Fibroblast of gingiva (primary cell): Measurements from ENCODE around the gene SH3RF2.
"Not testable (repeated sequence)": the region's sequence is repeated elsewhere in the genome, so short reads cannot be mapped to it uniquely, and the experiment has no call there.

ENCODE experiments used
- DNase-seq: peaks from one replicate; pipeline ENCODE4 v3.0.0-alpha.2; 2011; ENCODE audit warnings: low read depth

Gene SH3RF2

DNA sequence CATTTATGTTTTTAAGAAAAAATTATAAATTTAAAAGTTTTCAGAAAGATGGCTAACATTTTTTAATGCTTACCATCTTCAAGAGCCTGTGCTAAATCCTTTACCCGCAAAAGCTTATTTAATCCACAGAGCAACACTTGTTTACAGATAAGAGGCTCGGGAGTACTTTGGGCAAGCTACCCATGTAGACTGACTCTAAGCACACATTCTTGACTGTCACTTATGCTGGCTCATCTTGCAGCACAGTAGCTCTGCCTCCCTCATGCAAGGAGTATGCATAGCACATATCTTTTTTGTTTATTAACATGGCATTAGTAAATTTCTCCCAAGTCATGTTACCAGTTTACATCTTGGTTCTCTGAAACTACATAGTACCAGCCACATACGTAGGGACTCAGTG is 14.7 kb downstream of the SH3RF2 start:
- DNase-seq, result no peak

DNA sequence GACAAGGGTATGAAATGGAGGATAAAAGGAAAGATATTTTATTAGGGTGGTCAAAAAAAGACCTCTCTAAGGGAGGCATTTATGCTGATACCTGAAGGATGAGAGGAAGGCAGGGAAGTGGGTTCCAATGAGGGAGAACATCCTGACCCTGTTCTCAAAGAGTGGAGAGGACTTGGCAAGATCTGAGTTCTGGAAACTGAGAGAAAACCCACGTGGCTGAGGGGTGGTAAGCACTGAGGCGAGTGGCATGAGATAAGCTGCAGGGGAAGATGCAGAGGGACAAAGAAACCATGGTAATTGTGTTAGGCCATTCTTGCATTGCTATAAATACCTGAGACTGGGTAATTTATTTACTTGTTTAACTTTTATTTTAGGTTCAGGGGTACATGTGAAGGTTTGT is 16.8 kb downstream of the SH3RF2 start:
- DNase-seq, result no peak

DNA sequence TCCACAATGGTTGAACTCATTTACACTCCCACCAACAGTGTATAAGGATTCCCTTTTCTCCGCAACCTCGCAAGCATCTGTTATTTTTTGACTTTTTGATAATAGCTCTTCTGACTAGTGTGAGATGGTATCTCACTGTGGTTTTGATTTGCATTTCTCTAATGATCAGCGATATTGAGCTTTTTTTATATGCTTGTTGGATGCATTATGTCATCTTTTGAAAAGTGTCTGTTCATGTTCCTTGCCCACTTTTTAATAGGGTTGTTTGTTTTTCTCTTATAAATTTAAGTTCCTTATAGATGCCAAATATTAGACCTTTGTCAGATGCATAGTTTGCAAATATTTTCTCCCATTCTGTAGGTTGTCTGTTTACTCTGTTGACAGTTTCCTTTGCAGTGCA is 17.8 kb downstream of the SH3RF2 start:
- not testable (repeated sequence) for DNase-seq

DNA sequence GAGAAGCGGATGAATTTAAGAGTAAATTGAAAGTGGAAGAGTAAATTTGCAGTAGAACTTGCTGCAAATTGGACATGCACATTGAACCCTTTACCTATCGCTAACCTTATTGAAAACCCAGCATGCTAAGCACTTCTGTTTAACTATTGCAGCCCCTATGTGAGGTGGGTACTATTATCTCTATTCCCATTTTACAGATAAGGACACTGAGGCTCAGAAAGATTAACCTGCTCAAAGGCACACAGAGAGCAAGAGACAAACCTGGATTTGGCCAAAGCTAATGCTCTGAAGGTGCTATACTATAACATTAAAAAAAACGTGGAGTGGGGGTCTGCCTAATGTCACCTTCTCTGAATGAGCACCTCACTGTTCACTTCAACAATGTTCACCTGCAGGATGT is 21.0 kb downstream of the SH3RF2 start:
- DNase-seq, result no peak

DNA sequence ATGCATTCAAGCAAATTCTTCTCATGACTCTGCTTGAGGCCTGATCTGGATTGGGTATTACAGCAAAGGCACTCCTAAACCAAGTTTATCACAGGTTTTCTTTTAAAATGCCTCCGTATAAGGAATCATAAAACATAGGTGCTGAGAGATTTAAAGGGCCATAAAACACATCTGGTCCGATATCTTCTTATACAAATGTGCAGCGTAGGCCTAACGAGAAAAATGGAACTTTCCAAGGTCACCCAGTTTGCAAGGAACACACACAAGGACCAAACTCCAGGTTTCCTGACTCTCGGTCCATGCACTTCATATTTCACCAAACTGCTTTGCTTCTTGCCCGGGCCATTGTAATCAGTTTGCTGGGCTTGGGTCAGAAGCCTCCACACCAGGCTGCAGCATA is 22.1 kb downstream of the SH3RF2 start:
- DNase-seq, result no peak

DNA sequence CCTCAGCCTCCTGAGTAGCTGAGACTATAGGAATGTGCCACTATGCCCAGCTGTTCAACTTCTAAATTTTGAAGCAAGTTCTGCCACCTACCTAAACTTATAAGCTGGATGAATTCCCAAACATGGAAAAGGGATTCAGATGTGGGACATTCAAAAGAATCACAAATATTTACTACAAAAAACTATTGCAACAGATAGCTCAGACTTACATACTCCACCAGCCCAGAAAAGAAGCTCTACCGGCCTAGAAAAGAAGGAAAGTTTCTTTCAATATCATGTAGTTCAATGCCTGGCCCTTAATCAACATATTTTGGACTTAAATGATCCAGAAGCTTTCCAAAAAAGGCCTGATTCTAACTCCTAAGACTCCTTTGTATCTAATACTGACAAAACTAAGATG is 23.8 kb downstream of the SH3RF2 start:
- no peak for DNase-seq

DNA sequence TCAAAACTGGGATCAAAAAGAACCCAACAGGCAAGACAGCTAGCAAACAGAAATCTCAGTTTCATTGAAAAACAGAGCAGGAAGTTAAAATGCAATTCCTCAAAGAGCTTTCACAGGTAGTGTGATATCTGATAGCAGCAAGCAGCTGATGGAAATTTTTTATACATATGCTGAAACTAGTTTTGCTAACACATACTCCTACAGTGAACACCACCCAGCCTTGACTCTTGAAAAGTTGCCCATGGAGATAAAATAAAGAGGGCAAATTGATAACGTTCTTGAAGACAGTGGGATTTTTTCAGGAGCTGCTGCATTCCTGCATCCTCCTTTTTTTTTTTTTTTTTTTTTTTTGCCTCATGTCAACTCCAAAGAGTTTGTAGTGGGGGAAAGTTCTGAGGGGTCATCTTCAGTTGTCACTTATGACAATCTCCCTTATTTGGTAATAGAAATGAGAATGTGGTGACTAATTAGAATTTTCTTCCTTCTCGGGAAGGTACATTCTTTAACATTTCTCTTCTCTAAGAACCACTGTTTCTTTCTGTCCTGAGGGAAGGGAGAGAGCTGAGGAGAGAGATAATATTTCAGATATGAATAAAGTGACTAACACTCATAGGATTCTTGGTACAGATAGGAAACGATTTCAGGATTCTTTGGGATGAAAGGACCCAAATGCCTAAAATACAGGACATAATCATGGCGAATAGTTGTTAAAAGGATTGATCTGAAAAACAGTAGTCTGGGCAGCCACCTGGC is 24.6 kb downstream of the SH3RF2 start:
- DNase-seq, result no peak

DNA sequence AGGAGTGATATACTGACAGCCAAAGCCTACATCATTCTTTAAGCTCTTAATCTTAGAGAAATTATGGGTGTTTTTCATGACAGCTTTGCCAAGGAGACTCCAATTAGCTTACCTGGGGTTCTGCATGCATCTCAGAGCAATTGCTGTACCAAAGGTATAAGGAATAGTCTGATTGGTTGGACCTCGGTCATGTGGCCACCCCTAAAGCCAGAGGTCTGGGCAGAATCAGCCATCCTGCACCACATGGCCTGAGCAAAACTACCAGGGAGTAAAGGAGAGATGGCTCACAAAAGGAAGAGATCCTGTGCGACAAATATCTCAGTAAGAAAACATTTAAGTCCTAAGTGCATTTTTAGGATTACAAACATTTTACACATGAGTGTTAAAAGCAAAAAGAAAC is 25.6 kb downstream of the SH3RF2 start:
- no peak for DNase-seq

DNA sequence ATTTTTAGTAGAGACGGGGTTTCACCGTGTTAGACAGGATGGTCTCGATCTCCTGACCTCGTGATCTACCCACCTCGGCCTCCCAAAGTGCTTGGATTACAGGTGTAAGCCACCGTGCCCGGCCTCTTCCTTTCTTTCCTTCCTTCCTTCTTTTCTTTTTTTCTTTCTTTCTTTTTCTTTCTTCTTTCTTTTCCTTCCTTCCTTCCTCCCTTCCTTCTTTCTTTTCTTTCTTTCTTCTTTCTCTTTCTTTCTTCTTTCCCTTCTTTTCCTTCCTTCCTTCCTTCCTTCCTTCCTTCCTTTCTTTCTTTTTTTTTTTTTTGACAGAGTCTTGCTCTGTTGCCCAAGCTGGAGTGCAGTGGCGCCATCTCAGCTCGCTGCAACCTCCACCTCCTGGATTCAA is 27.6 kb downstream of the SH3RF2 start:
- DNase-seq, result not testable (repeated sequence)

DNA sequence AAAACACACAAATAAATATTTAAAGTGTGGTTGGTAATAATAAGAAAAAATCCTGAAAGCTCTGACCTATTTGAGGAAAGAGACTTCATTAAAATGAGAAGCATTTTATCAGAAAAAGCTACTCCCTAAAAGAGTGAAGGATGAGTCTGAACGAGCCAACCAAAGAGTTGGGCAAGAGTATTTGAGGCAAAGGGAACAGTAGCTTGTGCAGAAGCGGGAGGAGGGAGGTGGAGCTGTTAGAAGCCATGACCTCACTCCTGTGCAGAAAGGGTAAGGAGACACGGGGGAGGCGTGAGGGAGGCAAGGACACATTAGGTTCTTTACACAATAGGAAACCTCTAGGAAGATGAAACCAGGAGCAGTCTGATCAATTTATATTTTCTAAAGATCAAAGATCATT is 29.4 kb downstream of the SH3RF2 start:
- no peak for DNase-seq

DNA sequence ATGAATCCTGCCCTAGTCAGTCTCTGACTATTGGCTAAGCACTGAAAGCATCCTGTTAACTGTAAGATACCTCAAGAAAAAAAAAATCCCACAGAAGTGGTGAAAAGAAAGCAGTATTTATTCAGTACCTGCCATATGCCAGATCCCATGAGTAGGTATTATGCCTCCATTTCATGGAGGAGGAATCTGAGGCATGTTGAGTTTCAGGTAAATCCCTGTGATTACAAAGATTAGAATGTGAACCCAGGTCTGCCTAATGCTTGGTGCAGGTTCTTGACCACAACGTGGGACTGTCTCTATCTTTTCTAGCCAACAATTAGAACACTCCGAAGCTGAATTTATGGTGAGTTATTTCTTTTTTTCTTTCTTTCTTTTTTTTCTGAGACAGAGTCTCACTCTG is 30.9 kb downstream of the SH3RF2 start:
- no peak for DNase-seq

DNA sequence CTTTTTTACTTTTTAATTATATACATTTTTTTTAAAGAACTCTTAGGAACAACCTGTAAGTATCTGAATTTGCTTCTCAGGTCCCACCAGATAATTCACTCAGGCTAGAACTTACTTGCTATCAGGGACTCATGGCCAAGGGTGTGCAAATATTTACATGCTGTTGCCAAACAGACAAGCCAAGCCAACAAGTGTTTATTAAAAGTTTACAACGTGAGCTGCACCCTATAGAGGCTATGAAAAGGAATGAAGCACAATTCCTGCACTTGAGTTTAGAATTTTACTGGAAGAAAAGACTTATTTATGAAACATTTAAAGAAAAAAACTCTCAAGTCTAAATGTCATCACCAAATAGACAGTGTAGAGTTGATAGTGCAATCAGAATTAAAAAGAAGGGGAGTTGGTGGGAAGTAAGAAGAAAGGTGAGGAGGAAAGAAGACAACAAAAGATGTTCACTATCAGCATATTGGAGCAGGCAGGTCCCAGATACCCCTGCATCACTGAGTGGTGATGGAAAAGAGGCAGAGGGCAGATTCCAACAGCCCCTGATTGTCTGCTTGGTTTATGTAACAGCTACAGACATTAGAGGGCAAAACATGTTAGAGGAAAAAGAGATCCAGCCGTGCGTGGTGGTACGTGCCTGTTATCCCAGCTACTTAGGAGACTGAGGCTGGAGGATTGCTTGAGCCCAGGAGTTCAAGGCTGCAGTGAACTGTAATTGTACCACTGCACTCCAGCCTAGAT is 32.8 kb downstream of the SH3RF2 start:
- no peak for DNase-seq

DNA sequence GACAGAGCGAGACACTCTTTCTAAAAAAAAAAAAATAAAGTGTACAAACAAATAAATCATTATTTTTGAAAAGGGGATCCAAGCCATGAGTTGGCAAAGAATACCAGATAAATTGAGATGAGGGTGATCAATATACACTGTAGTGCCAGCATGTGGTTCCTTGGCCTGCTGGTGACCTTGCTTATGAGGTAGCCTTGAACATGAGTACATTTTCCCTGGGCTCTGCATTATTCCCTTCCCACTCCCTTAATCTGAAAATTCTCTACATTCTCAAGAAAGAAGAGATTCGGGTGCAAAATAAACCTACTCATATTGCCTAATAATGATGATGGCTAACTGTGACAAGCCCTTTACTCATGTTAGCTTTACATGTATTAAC is 33.3 kb downstream of the SH3RF2 start:
- no peak for DNase-seq

DNA sequence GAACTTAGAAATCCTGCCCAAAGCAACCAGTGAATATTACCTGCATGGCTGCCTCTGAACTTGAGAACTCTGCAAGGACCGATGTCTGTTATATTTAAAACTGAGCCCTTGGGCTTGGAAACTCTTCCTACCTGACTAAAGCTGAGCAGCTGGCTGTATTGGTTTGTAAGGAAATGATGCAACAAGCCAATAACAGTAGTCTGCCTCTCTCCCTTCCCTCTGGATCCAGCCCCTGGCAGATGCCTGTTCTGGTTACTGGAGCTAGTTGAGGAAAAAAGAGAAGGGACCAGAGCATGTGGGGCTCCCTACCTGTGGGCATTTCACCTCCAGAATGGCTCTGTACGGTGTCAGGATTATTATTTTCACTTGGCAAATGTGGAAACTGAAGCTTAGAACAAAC is 34.7 kb downstream of the SH3RF2 start:
- no peak for DNase-seq

DNA sequence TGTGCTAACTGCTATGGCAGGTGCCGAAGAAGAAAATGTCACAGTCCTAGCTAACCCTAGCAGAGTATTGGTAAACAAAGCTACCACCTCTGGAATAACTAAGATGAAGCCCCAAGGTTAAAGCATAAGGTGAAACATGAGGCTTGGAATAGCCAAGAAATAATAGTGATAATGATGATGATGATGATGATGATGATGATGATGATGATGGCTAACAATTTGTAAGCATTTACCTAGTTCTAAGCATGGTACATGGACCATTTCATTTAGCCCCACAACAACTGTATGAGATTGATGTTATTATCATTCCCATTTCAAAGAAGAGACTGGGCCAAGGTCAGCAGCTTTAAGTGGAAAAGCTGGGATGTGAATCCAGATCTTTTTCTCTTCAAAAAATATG is 35.3 kb downstream of the SH3RF2 start:
- DNase-seq, result no peak

DNA sequence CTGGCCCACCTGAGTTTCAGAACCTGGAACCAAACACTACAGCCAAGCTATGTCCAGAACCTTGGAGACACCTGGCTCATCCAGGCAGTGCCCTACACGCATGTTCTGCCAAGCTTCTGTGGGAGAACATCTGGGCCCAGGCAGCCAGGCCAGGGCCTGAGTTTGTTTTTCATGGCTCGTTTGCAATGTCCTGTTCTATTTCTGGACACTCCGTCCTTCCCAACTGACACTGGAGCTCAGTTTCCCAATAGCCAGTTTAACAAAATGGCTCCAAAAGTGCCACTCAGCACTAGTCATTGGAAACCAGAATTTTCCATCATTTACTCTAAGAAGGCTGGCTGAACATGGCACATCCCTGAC is 38.6 kb downstream of the SH3RF2 start:
- peak; percentile 71 for DNase-seq

DNA sequence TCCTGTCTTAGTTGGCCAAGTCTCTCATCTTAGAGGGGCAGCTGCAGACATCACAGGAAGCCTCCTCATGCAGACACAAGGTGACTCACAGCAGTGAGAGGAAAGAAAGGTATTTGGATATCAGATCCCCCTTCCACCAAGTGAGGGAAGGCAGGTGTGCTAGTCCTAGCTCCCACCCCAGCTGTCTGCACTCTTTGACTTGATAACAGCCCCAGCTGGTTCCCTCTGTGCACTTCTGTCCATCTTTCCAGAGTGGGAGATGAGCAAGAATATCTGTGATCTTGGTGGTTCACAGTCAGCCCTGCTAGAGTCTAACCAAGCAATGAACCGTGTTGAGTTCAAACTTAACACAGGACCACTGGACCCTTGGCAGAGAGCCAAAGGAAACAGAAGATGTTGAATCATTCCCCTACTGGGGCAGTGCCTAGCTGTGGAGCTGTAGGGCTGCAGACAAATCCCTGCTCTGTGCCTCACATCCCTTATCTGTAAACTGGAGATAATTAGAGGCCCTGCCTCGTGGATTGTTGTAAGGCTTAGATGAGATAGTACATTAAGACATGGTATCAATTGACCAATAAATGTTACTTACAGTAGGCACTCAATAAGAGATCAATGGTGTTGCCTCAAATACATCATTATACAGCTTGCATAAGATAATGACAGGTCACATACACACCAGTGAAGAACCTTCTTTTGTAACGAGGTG is 39.1 kb downstream of the SH3RF2 start:
- DNase-seq, result peak; percentile 33

DNA sequence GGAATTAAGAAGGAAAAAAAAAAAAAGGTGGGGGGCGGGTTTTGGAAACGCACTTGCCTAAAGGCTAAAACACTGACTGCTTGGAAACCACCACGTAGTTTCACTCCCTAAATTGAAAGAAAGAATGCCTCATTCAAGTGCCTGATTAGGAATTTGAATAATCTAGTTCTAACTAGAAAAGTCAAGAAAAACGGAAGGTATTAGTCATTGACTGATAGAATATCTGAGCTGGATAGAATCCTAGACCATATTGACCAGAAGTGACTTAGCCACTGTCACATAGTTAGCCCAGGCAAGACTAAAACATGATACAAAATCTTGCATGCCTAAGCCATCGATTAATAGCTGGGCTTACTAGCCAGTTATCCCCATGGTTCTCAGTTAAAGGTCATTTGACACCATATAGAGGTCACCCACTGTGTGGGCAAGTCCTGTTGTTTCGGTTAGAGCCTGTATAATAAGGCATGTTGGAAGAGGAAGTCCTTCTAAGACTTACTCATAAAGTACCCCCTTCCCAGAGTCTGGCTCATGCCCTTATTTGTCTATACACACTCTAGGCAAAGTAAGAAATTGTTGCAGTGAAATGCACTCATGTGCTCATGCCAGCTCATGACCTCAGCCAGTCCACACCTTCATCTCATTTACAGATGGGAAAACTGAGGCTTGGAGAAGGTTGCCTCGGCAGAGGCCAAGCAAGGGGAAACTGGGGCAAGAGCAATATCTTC is 40.2 kb downstream of the SH3RF2 start:
- no peak for DNase-seq

DNA sequence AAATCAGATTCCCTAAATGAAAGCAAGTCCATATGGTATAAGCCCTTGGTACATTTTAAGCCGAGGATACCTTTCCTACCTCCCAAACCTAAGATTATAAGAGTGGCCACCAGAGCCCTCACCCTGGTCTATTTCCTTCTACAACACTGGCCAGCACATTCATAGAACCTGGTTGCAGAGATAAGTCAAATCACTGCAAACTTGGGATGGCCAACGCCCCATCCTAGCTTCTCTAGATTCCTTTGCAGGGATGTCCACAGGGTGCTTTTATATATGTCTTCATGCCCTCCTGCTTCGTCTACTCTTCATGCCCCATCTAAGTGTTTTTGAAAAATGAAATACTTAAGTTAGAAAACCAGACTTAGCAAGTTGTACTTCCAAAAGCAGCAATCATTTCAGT is 41.8 kb downstream of the SH3RF2 start:
- no peak for DNase-seq

DNA sequence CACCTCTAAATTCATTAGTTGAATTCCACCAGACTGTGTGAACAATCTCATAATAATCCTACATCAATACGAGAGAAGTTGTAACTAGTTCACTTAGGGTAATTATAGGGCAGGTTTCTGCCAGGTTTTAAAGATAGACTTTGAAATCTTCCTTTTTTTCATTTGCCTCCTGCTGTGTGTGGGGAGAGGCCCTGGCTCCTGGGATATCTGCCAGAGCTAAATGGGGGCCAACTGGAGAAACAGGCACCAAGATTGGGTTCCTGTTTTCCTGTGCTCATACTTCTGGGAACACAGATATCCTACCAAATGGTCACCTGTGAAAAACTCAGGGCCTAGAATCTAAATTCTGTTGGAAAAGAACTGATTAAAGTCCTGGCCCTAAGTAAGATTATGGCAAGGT is 42.3 kb downstream of the SH3RF2 start:
- no peak for DNase-seq

DNA sequence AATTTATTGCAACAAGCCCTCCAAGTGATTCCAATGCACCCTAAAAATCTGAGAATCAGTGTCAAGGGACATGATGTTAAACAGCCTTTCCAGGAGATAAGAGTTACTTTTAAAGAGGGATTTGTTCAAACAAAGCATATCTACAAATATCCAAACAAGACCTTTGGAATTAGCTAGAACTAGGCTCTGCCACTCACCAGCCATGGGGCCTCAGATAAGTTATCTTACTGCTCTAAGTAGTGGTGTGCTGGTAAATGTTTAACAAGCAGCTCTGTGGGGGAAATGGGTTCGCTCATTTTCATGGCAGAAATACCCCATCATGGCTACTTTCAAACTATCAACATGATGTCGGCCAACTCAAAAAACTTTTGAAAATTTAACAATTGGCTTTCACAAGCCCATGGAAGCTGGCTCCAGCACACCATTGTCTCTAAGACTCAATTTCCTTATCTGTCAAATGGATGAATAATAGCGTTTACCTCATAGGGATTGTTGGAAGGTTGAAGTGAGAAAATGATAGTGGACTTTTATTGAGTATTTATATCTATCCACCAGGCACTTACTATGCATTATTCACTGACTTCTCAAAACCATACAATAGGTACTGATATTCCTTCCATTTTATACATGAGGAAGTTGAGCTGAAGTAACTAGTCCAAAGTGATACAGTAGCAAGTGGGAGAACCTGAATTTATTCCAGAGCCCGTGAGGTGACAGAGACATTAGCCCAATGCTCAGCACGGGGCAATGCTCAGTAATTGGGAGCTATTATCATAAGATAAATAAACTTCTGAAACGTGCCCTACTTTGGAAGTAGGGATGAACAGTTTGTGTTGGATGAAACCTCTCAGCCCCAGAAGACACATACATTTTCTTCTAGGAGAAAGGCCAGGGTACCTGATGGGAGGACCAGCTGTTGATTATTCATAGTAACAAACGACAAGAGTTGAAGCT is 43.2 kb downstream of the SH3RF2 start:
- no peak for DNase-seq

DNA sequence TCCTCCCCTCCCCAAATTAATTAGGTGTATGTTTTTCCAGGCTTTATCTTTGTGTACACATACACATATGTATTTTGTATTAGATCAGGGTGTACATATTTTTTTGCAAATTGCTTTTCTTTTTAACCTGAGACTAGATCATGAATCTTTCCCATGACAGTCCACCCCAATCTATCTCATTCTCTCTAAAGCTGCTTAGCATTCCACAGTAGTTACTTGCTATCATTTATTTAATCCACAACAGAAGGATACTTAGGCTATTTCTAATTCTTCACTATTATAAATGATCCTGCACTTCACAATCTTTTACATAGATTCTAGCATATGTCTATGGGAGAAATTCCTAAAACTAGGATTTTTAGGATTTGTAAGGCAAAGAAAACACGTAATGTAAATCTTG is 43.9 kb downstream of the SH3RF2 start:
- no peak for DNase-seq
